NB4 (cell line): ENCODE data around the gene EIF5A.

Experiments used
- MYC ChIP-seq: IDR thresholded peaks from 2 replicates; pipeline ENCODE4 v1.6.1; 2011; ENCODE audit warnings: low read depth, low read length
- POLR2A ChIP-seq: IDR thresholded peaks from 2 replicates; pipeline ENCODE4 v1.6.1; 2011; ENCODE audit warnings: mild to moderate bottlenecking; ENCODE audit not compliant: insufficient read length; ENCODE audit errors: extremely low read depth
- TF ChIP-seq, protein P1 (sequence below): IDR thresholded peaks from one replicate; pipeline ENCODE4 v1.5.1; 2012; ENCODE audit warnings: low read depth, low read length

GRCh38 chr17:7262192-7262934 lies 45.1 kb upstream of the EIF5A start, which contains the start of gene CLDN7:
- TF ChIP-seq, protein P1, sequence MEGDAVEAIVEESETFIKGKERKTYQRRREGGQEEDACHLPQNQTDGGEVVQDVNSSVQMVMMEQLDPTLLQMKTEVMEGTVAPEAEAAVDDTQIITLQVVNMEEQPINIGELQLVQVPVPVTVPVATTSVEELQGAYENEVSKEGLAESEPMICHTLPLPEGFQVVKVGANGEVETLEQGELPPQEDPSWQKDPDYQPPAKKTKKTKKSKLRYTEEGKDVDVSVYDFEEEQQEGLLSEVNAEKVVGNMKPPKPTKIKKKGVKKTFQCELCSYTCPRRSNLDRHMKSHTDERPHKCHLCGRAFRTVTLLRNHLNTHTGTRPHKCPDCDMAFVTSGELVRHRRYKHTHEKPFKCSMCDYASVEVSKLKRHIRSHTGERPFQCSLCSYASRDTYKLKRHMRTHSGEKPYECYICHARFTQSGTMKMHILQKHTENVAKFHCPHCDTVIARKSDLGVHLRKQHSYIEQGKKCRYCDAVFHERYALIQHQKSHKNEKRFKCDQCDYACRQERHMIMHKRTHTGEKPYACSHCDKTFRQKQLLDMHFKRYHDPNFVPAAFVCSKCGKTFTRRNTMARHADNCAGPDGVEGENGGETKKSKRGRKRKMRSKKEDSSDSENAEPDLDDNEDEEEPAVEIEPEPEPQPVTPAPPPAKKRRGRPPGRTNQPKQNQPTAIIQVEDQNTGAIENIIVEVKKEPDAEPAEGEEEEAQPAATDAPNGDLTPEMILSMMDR, result no peak
- no peak for TF ChIP-seq POLR2A
- no peak for TF ChIP-seq MYC
